SH-SY5Y (cell line): ENCODE results near the gene SPATA31C1.

ENCODE experiments used
- GATA2 ChIP-seq: IDR thresholded peaks from 2 replicates; pipeline ENCODE4 v1.6.1; 2011; ENCODE audit warnings: mild to moderate bottlenecking, low read depth, low read length
- GATA3 ChIP-seq: IDR thresholded peaks from 2 replicates; pipeline ENCODE4 v1.6.1; 2011; ENCODE audit warnings: low read depth, mild to moderate bottlenecking, low read length, moderate library complexity

- no peak for TF ChIP-seq GATA2
- TF ChIP-seq GATA3 = no peak
Observed at GRCh38 chr9:87885484-87886189, 32.1 kb upstream of the SPATA31C1 start.
